GM21526 (cell line): ENCODE results near the gene B3GALNT2.
"Not testable (repeated sequence)": the region's sequence is repeated elsewhere in the genome, so short reads cannot be mapped to it uniquely, and the experiment has no call there.

ENCODE experiments used
- ATAC-seq: cut with Tn5 transposase; IDR thresholded peaks from one replicate; pipeline ENCODE4 v1.9.1; 2021; ENCODE audit warnings: moderate library complexity; ENCODE audit not compliant: unreplicated experiment, low FRiP score

The B3GALNT2 gene

DNA sequence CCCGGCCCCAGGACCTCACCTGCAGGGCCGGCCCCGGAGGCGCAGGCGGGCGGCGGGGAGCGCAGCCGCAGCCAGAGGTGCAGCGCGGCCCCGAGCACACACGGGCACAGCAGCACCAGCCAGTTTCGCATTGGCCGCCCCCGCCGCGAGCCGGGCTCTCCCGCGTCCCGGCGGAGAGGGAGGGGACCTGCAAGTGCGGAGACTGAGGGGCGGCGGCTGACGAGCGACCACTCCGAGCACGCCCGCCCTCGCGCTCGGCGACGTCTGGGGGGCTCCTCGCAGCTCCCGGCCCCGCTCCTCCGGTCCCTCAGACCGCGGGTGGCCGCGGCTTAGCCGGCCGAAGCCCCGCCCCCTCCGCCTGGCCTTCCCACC is at the start of gene B3GALNT2:
Gene B3GALNT2, minus strand, starts transcription at position 331 of the 372 bp plus-strand sequence. Its CDS starts 200 bp downstream, at position 131.
- peak; percentile 35 for ATAC-seq

DNA sequence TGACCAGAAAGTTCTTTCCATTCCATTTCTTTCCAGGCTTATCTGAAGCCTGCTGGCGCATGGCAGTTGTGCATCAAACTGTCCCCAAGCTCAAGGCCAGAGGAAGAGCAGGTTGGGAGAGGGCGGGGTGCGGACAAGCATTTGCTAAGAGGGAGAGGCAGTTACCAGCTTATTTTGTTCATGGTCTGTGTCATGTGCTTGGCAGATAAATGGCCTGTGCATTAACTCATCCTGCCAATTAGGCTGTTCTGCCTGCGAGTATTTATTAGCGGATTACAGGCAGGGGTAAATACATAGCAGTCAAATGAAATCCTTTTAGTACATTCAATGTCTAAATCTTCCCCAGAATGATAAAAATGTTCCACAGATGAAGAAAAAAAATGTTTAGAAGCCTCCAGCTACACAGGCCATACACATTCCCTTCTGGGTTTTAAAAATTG is 48.9 kb upstream of the B3GALNT2 start:
- no peak for ATAC-seq

DNA sequence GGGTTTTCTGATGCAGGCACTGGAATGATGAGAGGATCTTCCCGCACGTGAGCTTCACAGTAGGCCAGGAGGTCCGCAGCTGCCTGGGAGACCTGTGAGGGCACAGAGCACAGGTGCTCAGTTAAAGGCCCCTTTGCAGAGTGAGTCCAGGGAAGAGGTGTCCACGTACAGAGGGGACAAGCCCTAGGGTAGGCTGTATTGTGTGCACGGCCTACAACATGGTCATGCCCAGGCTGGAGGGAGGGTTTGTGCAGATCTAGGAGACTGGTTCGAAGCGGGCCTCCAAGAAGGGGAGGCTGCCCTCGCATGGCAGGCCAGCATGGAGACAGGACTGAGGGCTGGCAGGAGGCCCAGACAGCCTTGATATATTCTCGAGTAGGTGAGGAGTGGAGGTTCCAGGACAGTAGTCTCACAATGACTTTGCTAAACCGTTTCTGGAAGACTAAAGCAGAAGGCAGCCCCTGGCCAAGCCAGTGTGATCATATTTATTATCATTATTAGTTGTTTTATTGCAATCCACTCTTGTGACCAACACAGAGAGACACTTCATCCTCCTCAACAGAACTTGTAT is 48.0 kb upstream of the B3GALNT2 start:
- no peak for ATAC-seq

DNA sequence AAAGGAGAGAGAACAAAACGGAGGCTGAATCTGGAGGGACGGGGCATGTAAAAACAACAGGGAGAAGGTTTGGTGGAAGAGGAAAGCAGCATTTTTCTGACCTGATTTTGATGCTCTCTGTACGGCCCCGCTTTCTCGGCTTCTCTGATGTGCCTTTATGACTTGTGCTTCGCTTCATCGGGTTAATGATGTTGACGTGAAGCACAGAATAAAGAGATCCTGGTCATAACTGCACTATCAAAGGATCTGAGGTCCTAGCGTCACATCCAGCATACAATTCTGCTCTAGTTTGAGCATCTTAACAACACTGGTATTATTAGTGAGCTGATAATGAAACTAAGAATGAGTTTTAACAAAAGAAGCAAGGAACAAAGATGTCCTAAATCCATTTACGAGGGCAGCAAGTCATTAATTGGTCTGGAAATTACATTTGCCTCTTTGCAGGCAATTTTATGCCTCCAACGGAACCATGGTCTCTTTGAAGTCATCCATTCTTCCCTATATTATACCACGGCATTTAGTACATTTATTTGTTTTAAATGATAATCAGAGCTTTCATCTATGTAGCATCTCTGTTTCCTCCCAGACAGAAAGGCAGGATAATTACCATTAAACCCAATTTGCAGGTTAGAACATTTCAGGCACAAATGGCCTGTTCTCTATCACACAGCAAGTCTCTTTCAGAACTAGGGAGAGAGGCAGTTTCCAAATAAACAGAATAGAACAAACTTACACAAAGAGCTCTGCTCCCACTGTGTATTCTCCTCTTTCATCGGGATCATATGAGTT is 45.3 kb upstream of the B3GALNT2 start:
- no peak for ATAC-seq

DNA sequence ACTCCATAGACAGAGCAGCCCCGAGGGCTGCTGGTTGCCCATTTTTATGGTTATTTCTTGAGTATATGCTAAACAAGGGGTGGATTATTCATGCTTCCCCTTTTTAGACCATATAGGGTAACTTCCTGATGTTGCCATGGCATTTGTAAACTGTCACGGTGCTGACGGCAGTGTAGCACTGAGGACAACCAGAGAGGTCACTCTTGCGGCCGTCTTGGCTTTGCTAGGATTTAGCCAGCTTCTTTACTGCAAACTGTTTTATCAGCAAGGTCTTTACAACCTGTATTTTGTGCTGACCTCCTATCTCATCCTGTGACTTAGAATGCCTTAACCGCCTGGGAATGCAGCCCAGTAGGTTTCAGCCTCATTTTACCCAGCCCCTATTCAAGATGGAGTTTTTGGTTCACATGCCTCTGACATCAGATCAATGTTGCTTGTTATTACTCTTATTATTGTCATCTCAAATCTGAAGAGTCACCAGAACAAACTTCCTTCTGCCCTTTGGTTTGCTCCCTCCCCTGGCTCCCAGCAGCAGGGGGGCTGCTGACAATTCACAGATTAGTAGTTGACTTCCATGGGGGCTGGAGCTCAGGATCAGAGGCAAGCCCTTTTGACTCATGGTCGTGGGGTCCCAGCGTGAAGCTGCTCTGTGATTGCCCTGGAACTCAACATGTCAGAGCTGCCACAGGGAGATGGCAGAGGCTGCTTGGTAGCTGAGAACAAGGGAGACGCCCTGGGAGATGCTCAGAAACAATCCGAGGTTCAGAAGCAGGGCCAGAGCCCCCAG is 42.3 kb upstream of the B3GALNT2 start:
- not testable (repeated sequence) for ATAC-seq

DNA sequence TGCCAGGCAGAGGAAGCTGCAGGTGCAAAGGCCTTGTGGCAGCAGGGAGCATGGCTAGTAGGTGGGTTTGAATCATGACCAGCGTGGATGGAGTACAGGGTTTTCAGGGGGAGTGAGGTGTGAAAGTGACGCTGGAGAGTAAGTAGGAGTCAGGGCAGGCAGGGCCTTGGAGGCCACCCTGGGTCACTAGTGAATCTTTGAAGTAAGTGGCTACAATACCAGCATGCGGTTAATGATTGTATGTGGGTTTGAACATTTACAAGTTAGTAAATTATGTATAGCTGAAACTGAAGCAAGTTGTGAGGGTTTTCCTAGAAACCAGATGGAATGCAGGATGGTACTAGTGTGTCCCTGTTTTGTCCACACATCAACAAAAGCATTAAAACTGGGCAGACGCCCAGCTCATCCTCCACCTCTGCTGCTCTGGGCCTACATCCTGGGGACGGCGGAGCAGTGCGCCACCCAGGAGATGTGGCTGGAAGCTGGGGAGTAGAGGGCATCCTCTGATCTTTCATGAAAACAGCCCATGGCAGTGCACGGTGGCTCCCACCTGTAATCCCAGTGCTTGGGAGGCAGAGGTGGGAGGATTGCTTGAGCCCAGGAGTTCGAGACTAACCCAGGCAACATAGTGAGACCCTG is 41.2 kb upstream of the B3GALNT2 start:
- no peak for ATAC-seq

DNA sequence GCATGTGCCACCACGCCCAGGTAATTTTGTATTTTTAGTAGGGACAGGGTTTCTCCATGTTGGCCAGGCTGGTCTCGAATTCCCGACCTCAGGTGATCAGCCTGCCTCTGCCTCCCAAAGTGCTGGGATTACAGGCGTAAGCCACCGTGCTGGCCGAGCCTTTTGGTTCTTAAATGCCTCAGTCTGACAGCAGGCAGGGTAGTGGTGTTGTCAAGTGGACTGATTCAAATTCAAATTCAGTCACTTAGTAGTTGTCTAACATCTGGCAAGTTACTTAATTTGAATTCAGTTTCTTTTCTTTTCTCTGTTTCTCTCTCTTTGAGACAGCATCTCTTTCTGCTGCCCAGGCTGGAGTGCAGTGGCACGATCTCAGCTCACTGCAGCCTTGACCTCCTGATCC is 38.6 kb upstream of the B3GALNT2 start:
- ATAC-seq: not testable (repeated sequence)

DNA sequence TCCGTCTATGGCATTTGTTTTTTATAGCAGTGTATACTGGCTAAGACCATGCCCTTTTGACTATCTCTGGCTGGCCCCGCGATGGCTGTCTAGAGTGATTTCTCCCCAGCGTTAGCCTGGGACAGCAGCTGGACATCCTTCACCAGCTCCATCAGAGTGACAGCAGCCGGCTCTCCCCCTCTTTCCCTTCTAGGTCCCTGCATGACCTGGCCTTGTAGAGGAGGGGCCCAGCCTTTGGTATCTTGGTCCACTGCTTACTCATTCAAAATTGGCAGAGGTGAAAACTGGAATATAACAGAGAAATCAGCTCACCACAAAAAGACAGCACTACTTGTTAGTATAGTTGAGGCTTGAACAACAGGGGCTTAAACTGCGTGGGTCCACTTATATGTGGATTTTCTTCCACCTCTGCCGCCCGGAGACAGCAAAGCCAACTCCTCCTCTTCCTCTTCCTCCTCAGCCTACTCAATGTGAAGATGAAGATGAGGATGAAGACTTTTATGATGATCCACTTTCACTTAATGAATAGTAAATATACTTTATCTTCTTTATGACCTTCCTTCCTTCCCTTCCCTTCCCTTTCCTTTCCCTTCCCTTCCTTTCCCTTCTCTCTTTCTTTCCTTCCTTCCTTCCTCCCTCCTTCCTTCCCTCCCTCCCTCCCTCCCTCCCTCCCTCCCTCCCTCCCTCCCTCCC is 29.4 kb upstream of the B3GALNT2 start:
- no peak for ATAC-seq

DNA sequence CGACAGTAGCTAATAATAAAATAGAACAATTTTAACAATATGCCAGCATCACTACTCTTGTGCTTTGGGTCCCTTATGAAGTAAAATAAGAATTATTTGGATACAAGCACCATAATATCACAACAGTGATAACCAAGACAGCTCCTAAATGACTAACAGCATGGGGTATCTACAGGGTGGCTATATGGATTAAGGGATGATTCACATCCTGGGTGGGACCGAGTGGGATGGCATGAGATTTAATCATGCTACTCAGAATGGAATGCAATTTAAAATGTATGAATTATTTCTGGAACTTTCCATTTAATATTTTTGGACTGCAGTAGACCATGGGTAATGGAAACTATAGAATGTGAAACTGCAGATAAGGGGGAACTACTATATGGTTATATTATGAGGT is 28.1 kb upstream of the B3GALNT2 start:
- no peak for ATAC-seq

DNA sequence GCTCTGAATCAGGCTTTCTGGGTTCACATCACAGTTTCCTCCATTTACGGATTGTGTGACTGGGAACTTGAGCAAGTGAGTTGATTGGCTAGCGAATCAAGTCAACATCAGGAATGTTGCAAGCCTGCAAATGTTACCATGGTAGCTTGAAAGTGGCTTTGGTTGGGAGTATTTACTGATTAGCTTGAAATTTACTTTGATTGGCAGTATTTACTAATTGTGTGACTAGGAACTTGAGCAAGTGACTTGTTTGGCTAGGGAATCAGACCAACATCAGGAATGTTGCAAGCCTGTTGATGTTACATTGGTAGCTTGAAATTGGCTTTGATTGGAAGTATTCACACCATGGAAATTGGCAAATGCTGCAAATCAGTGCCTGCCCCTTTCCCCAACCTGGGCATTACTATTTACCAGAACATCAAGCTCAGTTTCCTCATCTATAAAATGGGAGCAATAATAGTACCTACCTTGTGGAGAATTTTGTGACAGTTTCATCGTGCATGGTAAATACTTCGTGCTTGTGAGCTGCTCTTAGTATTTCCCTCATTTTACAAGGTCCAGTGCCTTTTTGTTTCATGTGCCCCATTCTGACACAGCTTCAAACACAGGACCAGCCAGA is 23.1 kb upstream of the B3GALNT2 start:
- no peak for ATAC-seq

DNA sequence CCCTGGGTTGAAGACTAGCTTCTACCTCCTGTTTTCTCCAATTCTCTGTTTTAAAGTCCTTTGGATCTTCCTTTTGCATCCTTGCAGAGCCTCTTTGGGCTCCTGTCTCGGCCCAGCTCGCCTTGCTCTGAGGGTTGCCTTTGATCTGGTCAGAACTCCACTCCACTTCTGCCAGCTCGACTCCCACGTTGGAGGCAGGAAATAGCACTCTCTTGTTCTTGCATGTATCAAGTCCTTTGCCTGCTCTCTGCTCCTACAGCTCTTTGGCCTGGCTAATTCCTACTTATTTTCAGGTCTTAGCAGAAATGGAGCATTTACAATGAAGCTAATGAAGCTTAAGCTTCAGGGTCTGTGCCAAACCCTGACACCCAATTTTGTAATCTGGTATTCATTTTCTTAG is 21.1 kb upstream of the B3GALNT2 start:
- ATAC-seq: no peak

DNA sequence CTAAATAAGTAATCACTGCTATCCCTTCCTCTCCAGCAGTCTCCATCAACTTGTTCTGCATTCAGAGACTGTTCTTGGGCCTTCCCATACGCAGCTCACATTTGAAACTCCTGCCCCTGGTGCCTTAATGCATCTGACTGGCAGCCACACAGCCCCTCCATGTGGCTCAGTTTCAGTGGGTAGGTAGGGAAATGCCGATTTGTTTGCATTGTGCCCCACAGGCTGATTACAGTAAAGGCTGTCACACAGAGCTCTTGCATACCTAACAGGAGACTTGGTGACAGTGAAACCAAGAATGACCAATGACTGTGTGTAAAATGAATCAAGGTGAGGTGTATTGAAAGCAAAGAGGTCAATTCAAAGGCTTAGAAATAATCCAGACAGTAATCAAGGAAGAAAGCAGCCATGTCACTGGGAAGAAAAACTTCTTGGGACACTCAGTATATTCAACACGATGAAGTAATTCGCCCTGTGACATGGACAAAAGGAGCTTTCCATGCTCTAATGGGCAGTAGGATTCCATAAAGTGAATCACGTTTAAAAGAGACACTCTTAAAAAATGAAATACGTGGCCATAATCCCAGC is 12.7 kb upstream of the B3GALNT2 start:
- ATAC-seq: no peak

DNA sequence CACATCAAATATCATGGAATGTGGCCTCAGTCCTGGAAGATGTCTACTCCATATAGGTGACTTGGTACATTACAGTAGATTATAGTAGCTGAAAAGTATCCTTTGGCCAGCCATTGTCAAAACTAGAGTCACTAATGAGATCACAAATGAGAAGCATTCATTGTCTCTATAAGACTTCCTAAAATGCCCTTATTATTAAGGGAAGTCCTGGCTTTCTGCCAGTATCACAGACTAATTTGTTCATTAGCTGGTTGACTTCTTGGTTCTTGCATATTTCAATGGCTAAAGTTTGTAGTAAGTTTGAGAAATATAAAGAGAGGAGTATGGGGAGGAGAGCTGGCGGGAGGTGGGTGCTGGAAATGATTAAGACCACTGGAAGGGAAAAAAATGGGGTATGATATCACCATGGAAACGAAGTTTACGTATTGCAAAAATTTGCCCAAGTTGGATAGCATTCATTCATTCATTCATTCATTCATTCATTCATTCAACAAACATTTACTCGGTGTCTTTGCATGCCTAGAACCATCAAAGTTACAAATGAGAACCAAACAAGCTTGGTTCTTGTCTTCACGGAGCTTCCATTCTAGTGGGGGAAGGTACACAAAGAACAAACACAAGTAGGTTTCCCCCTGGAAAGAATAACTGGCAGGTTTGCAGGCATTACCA is 11.7 kb upstream of the B3GALNT2 start:
- no peak for ATAC-seq

DNA sequence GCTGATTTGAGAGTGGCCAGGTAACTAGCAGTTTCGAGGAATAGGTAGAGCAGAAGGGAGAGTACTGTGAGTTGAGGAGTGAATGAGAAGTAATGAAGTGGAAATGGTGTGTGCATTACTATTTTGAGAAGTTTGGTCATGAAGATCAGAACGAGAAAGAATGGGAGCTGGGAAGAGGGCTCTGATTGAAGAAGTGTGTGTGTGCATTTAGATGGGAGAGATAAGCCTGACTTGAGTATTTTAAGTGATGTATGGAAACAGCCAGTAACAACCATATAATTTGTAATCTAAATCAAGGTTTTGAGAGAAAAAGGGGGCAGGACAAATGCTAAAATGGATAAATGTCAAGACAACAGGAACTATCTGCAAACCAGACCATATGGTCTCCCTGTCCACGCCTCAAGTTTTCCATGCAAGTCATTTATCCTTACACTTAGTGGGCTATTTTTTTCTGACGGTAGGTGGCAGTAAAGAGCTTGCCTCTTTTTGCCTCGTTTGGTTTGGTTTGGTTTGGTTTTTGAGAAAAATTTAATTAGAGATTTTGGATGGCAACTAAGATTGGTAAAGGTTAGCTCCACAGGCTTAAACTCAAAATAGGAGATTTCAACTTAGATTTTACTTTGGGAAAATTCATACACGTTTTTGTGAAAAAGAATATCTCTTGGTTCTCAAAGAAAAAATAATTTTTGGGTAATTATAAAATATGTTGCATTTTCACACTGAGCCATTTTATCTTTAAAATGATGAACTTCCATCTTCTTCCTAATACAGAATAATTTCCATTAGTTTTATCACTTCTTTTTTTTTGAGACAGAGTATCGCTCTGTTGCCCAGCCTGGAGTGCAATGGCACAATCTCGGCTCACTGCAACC is 9.5 kb upstream of the B3GALNT2 start:
- ATAC-seq: no peak

DNA sequence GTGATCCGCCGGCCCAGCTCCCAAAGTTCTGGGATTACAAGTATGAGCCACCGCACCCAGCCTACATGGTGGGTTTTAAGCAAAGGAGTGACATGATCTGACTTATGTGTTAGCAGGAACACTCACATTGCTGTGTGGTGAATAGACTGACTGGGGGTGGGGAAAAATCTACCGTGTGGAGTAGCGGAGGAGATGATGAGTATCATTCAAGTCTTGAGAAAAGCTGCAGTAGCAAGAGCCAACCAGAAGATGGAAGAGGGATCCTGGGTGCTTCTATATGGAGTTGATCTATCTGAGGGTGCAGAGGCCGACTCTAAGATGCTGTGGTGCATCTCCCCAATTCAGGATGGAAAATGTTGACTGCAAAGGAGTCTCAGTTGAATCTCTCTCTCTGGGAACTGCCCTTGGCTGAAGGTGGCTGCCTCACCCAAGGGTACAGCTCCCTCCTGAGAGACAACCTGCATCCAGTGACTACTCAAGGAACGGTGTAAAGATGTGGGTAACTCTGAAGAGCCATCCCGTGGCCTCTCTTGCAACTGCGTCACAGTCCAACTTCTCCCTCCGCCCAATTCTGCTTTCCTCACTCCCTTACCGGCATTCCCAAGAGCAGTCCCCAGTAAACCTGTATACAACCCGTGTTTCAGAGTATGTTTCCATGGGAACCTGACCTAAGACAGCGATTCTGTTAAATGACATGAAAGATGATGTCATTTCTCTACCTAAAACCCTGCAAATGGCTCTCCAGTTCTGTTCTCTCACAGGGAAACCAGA is 7.4 kb upstream of the B3GALNT2 start:
- ATAC-seq: no peak

DNA sequence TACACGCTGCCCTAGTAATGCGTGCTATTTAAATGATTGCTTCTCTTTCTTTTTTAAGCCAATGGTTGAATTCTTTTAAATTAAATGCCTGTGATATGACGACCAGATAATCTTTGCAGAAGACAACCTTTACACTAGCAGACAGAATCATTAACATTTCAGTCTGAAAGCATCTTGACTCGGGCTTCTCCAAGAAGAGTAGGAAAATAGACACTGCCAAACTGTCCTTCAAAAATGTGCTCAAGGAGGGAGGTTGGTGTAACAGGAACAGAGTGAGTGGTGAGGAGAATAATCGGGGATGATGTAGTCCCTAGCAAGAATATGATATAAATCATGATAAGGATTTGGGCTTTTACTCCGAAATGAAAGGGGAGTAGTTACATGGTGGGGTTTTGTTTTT is 6.6 kb upstream of the B3GALNT2 start:
- ATAC-seq: no peak

DNA sequence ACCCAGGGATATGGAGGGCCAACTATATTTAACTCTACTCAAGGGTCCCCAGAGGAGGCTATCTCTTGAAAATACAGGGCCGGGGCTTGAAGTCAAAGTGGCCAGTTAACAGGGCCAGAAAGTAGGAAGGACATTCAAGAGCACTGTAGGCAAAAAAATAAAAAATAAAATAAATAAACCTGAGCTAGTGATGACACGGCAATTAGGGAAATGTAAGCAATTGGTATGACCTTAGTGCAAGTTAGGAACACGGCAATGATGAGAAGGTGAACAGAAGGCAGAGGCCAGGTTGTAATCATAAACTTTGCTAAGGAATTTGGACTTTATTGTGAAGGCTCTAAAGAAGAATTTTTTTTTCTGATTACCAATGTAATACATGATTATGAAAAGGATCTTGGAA is 3.4 kb upstream of the B3GALNT2 start:
- ATAC-seq: no peak
